MCF 10A (cell line): ENCODE results near the gene CREBBP. TPM values are rescaled to one million over a fixed set of nuclear protein-coding genes. Genes with fewer than 3 reads are reported as not detected.

Experiments
- BruUV-seq: library from RNA; stranded (reverse); fragments of 400-500 nt; replicated peaks from 2 replicates; lab custom pipeline; 2021; lab: Mats Ljungman, UMichigan
- CTCF ChIA-PET: fragments of 300-600 bp; sonication (Branson Sonifier 250); formaldehyde crosslinking; extraction: SDS; loops from one replicate; lab custom pipeline; 2021; ENCODE audit warnings: antibody characterized with exemption, inconsistent platforms; lab: Yijun Ruan, JAX
- POLR2A ChIA-PET: fragments of 300-600, 350-650 bp; sonication (Branson Sonifier 250); formaldehyde crosslinking; extraction: SDS; loops from one replicate; lab custom pipeline; 2020; ENCODE audit warnings: antibody characterized with exemption, inconsistent platforms; lab: Yijun Ruan, JAX
- DNase-seq: peaks from one replicate; pipeline ENCODE4 v3.0.0-alpha.2; 2018; ENCODE audit not compliant: unreplicated experiment
- H3K27ac Mint-ChIP-seq: one replicate; pipeline ENCODE4 v1.8.0; 2022; ENCODE audit warnings: mild to moderate bottlenecking, low read depth, mixed read lengths; ENCODE audit not compliant: unreplicated experiment
- H3K27me3 Mint-ChIP-seq: one replicate; pipeline ENCODE4 v1.8.0; 2022; ENCODE audit warnings: mixed read lengths; ENCODE audit not compliant: insufficient read depth, unreplicated experiment
- H3K36me3 Mint-ChIP-seq: one replicate; pipeline ENCODE4 v1.8.0; 2022; ENCODE audit warnings: mild to moderate bottlenecking, moderate library complexity, mixed read lengths; ENCODE audit not compliant: insufficient read depth, unreplicated experiment
- H3K4me1 Mint-ChIP-seq: one replicate; pipeline ENCODE4 v1.8.0; 2022; ENCODE audit warnings: mixed read lengths; ENCODE audit not compliant: insufficient read depth, unreplicated experiment
- H3K4me3 Mint-ChIP-seq: one replicate; pipeline ENCODE4 v1.8.0; 2022; ENCODE audit warnings: mild to moderate bottlenecking, moderate library complexity, mixed read lengths; ENCODE audit not compliant: unreplicated experiment
- H3K9me3 Mint-ChIP-seq: one replicate; pipeline ENCODE4 v1.8.0; 2022; ENCODE audit warnings: mixed read lengths; ENCODE audit not compliant: unreplicated experiment
- CTCF ChIP-seq: fragments of 200-600 bp; IDR thresholded peaks from one replicate; pipeline ENCODE4 v1.8.0; 2022; ENCODE audit warnings: antibody characterized with exemption, mild to moderate bottlenecking; ENCODE audit not compliant: unreplicated experiment
- intact Hi-C: fragments of 100-400 bp; cut with micrococcal nuclease; formaldehyde crosslinking; loops from 2 replicates; pipeline ENCODE4 v1.14.1; 2022
- total RNA-seq: library from RNA; stranded (reverse); gene quantifications from 2 replicates; pipeline ENCODE4 v1.2.3, GENCODE V29; 2022

The CREBBP gene
- total RNA-seq, 1 experiment from 2014 or later, result 74.0 TPM

DNA sequence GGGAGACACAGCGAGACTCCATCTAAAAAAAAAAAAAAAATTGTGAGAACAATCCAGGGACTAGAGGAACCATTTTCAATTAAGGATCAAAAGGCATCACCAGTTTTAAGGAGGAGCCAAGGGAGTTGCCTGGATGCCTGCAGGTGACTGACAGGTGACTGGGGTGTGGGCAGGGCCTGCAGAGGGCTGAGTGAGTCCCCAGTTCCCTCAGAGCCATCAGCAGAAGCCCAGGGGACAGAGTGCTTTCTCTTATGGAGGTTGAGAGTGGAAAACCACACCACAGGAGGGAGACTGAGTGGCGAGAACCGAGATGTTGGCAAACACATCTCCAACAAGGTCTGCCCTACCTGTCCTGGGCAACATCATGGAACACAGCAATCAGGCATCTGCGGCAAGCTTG lies 27.1 kb upstream of the CREBBP start:
- Mint-ChIP-seq H3K4me3 (no peak overlapping the region), H3K4me1 (peaks cover 7% of the 10 kb centered on the region), H3K36me3 (peaks cover 7% of the 10 kb centered on the region), H3K9me3 (no peaks in the 10 kb centered on the region), H3K27me3 (no peaks in the 10 kb centered on the region), H3K27ac (no peak overlapping the region)
- no TSS peak for BruUV-seq
- no peak for DNase-seq
- no peak for TF ChIP-seq CTCF
- ChIA-PET CTCF (no interaction called here), POLR2A (no interaction called here)
- intact Hi-C loops, result no loop called here

- ChIA-PET CTCF (no interaction called here), POLR2A (no interaction called here)
- peaks cover 7% of the 10 kb centered on the region for H3K4me1 Mint-ChIP-seq
- H3K27ac Mint-ChIP-seq, result no peak overlapping the region
- DNase-seq, result no peak
- no peak for TF ChIP-seq CTCF
- no peaks in the 10 kb centered on the region for H3K9me3 Mint-ChIP-seq
- BruUV-seq, result no TSS peak
- H3K4me3 Mint-ChIP-seq, result no peak overlapping the region
- H3K27me3 Mint-ChIP-seq, result no peaks in the 10 kb centered on the region
- H3K36me3 Mint-ChIP-seq, result peaks cover 7% of the 10 kb centered on the region
- intact Hi-C loops, result no loop called here
These were observed 25.9 kb upstream of the CREBBP start for GRCh38 chr16:3906363-3906762.

DNA sequence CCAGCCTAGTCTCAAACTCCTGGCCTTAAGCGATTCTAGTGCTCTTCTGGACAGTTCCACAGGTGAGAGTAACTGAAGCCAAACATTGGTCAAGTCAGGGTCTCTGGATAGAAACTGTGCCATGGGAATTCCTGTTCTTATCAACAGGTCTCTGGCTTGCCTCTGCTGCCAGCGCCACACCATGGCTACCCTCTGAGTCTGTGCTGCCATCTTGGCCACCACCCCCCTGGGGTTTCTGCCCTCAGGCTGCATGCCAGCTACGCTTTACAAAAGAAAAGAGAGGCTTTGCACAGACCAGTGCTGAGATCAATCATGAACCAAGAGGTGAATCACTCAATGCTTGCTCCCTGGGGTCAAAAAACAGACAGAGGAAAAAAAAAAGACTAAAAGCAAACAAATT lies 24.4 kb upstream of the CREBBP start:
- no peaks in the 10 kb centered on the region for H3K9me3 Mint-ChIP-seq
- peaks cover 7% of the 10 kb centered on the region for H3K36me3 Mint-ChIP-seq
- intact Hi-C loops, result no loop called here
- H3K4me1 Mint-ChIP-seq, result peaks cover 7% of the 10 kb centered on the region
- H3K27ac Mint-ChIP-seq, result no peak overlapping the region
- H3K27me3 Mint-ChIP-seq, result no peaks in the 10 kb centered on the region
- DNase-seq, result no peak
- no peak for TF ChIP-seq CTCF
- no TSS peak for BruUV-seq
- POLR2A ChIA-PET, result no interaction called here
- CTCF ChIA-PET, result interaction anchor here (0.6 kb wide), 3 partner anchors 95 to 333 kb away, joined by 3 to 4 read pairs (median 4); no protein-coding TSS in a partner anchor
- H3K4me3 Mint-ChIP-seq, result no peak overlapping the region

GRCh38 chr16:3890091-3890490 lies 9.6 kb upstream of the CREBBP start:
- ChIA-PET CTCF (no interaction called here), POLR2A (interaction anchor here (0.6 kb wide), 1 partner anchor 89 kb away, joined by 3 read pairs; no protein-coding TSS in a partner anchor)
- Mint-ChIP-seq H3K9me3 (peaks cover 7% of the 10 kb centered on the region), H3K27ac (no peak overlapping the region), H3K4me1 (peaks cover 6% of the 10 kb centered on the region), H3K27me3 (no peaks in the 10 kb centered on the region), H3K36me3 (peaks cover 5% of the 10 kb centered on the region), H3K4me3 (no peak overlapping the region)
- no peak for DNase-seq
- no peak for TF ChIP-seq CTCF
- BruUV-seq, result no TSS peak
- intact Hi-C loops, result no loop called here
